H9 (cell line): ENCODE results near the gene PPP1CA. TPM values are rescaled to one million over a fixed set of nuclear protein-coding genes. Genes with fewer than 3 reads are reported as not detected.

Experiments
- DNase-seq: peaks from one replicate; pipeline ENCODE4 v3.0.0-alpha.2; 2017
- H2AFZ ChIP-seq: one replicate; pipeline ENCODE4 v1.6.1; 2013; ENCODE audit warnings: mild to moderate bottlenecking, low read length, control low read depth, moderate library complexity
- H2AK5ac ChIP-seq: 2 replicates; pipeline ENCODE4 v1.6.1; 2013; ENCODE audit warnings: low read length, control low read depth, mixed read lengths; ENCODE audit not compliant: insufficient read length
- H2BK120ac ChIP-seq: one replicate; pipeline ENCODE4 v1.6.1; 2013; ENCODE audit warnings: low read depth, mild to moderate bottlenecking, low read length, control low read depth, inconsistent platforms; ENCODE audit not compliant: poor library complexity, severe bottlenecking
- H2BK12ac ChIP-seq: 2 replicates; pipeline ENCODE4 v1.6.1; 2013; ENCODE audit warnings: low read length, control low read depth, mixed read lengths, low read depth; ENCODE audit not compliant: insufficient read length
- H2BK15ac ChIP-seq: 2 replicates; pipeline ENCODE4 v1.6.1; 2013; ENCODE audit warnings: low read depth, low read length, control low read depth
- H2BK20ac ChIP-seq: one replicate; pipeline ENCODE4 v1.6.1; 2013; ENCODE audit warnings: low read depth, mild to moderate bottlenecking, low read length, control low read depth, inconsistent platforms; ENCODE audit not compliant: poor library complexity, severe bottlenecking
- H2BK5ac ChIP-seq: 2 replicates; pipeline ENCODE4 v1.6.1; 2013; ENCODE audit warnings: low read length, control low read depth, mixed read lengths; ENCODE audit not compliant: insufficient read length
- H3K14ac ChIP-seq: 2 replicates; pipeline ENCODE4 v1.6.1; 2013; ENCODE audit warnings: low read length, control low read depth; ENCODE audit not compliant: insufficient read depth
- H3K18ac ChIP-seq: 2 replicates; pipeline ENCODE4 v1.6.1; 2013; ENCODE audit warnings: low read depth, mild to moderate bottlenecking, mixed read lengths, low read length, control low read depth; ENCODE audit not compliant: insufficient read length
- H3K23ac ChIP-seq: 2 replicates; pipeline ENCODE4 v1.6.1; 2013; ENCODE audit warnings: low read length, control low read depth, mixed read lengths, low read depth; ENCODE audit not compliant: insufficient read length
- H3K23me2 ChIP-seq: 2 replicates; pipeline ENCODE4 v1.6.1; 2013; ENCODE audit warnings: low read depth, mild to moderate bottlenecking, mixed read lengths, low read length, control low read depth; ENCODE audit not compliant: insufficient read length, poor library complexity, severe bottlenecking
- H3K27ac ChIP-seq: 2 replicates; pipeline ENCODE4 v1.5.1; 2013; ENCODE audit warnings: low read length, control low read depth, mixed read lengths, low read depth; ENCODE audit not compliant: insufficient read length
- H3K27me3 ChIP-seq: 2 replicates; pipeline ENCODE4 v1.6.1; 2013; ENCODE audit warnings: low read length, control low read depth, inconsistent platforms; ENCODE audit not compliant: insufficient read depth
- H3K4ac ChIP-seq: 2 replicates; pipeline ENCODE4 v1.6.1; 2013; ENCODE audit warnings: low read depth, mild to moderate bottlenecking, control low read depth, inconsistent platforms, low read length, moderate library complexity
- H3K4me1 ChIP-seq: 2 replicates; pipeline ENCODE4 v1.6.1; 2013; ENCODE audit warnings: low read length, control low read depth, inconsistent platforms; ENCODE audit not compliant: insufficient read depth
- H3K4me2 ChIP-seq: 2 replicates; pipeline ENCODE4 v1.6.1; 2013; ENCODE audit warnings: low read length, control low read depth, mixed read lengths; ENCODE audit not compliant: insufficient read length, insufficient read depth
- H3K56ac ChIP-seq: 2 replicates; pipeline ENCODE4 v1.6.1; 2013; ENCODE audit warnings: low read depth, mild to moderate bottlenecking, mixed read lengths, low read length, control low read depth; ENCODE audit not compliant: insufficient read length
- H3K79me1 ChIP-seq: 2 replicates; pipeline ENCODE4 v1.6.1; 2013; ENCODE audit warnings: low read depth, mild to moderate bottlenecking, moderate library complexity, low read length, control low read depth, inconsistent platforms; ENCODE audit not compliant: insufficient read depth, poor library complexity, severe bottlenecking
- H3K79me2 ChIP-seq: 2 replicates; pipeline ENCODE4 v1.6.1; 2013; ENCODE audit warnings: low read length, control low read depth, inconsistent platforms; ENCODE audit not compliant: insufficient read depth
- H3K9ac ChIP-seq: 2 replicates; pipeline ENCODE4 v1.6.1; 2013; ENCODE audit warnings: low read length, control low read depth, mixed read lengths; ENCODE audit not compliant: insufficient read length; ENCODE audit errors: extremely low read depth
- H3K9me3 ChIP-seq: one replicate; pipeline ENCODE4 v1.6.1; 2013; ENCODE audit warnings: low read depth, low read length, inconsistent platforms; ENCODE audit not compliant: control insufficient read depth
- H3T11ph ChIP-seq: one replicate; pipeline ENCODE4 v1.6.1; 2013; ENCODE audit warnings: mild to moderate bottlenecking, low read length, control low read depth, inconsistent platforms
- H4K20me1 ChIP-seq: one replicate; pipeline ENCODE4 v1.6.1; 2013; ENCODE audit not compliant: control insufficient read depth, insufficient read length, insufficient read depth
- H4K5ac ChIP-seq: 2 replicates; pipeline ENCODE4 v1.6.1; 2013; ENCODE audit warnings: low read depth, mild to moderate bottlenecking, mixed read lengths, low read length, control low read depth; ENCODE audit not compliant: insufficient read length
- H4K8ac ChIP-seq: replicated peaks from 2 replicates; pipeline ENCODE4 v1.6.1; 2013; ENCODE audit warnings: low read length, control low read depth, mixed read lengths, low read depth; ENCODE audit not compliant: insufficient read length
- H4K91ac ChIP-seq: 2 replicates; pipeline ENCODE4 v1.6.1; 2013; ENCODE audit warnings: low read depth, mild to moderate bottlenecking, moderate library complexity, mixed read lengths, low read length, control low read depth; ENCODE audit not compliant: insufficient read length
- H3K27ac Mint-ChIP-seq, 3 experiments: 2 replicates in 2 of 3; 3 replicates in 1 of 3; pipeline ENCODE4 v1.8.0; 2020 to 2021; ENCODE audit warnings: mixed read lengths in 3 of 3, mild to moderate bottlenecking in 1 of 3, moderate library complexity in 1 of 3
- H3K27me3 Mint-ChIP-seq: 2 replicates; pipeline ENCODE4 v1.8.0; 2021; ENCODE audit warnings: low read depth, mild to moderate bottlenecking, moderate library complexity, mixed read lengths
- H3K36me3 Mint-ChIP-seq, 3 experiments: 2 replicates in 2 of 3; 3 replicates in 1 of 3; pipeline ENCODE4 v1.8.0; 2020 to 2021; ENCODE audit warnings: low read depth in 3 of 3, mixed read lengths in 3 of 3; ENCODE audit not compliant: insufficient read depth in 1 of 3
- H3K4me1 Mint-ChIP-seq, 2 experiments: 2 replicates each; pipeline ENCODE4 v1.8.0; 2020; ENCODE audit warnings: mixed read lengths in 2 of 2
- H3K4me3 Mint-ChIP-seq, 2 experiments: 2 replicates in 1 of 2; 3 replicates in 1 of 2; pipeline ENCODE4 v1.8.0; 2020 to 2021; ENCODE audit warnings: mild to moderate bottlenecking in 2 of 2, mixed read lengths in 2 of 2, moderate library complexity in 1 of 2
- H3K9me3 Mint-ChIP-seq, 2 experiments: 2 replicates in 1 of 2; 3 replicates in 1 of 2; pipeline ENCODE4 v1.8.0; 2020; ENCODE audit warnings: mild to moderate bottlenecking in 2 of 2, mixed read lengths in 2 of 2, moderate library complexity in 1 of 2
- WGBS: extraction: QIAGEN DNeasy Blood & Tissue Kit; methylation state at CpG from one replicate; pipeline ENCODE4 v1.1.7; 2013; ENCODE audit warnings: missing lambda C conversion rate, low lambda C conversion rate, mixed read lengths; ENCODE audit not compliant: insufficient read length; ENCODE audit errors: extremely low coverage; 5-methylcytosine and 5-hydroxymethylcytosine counted together
- total RNA-seq: library from RNA; stranded (reverse); gene quantifications from 2 replicates; pipeline ENCODE4 v1.2.1, GENCODE V29; 2021
- TF ChIP-seq, protein P1 (sequence below): fragments of 200-600 bp; sonication (generic); conservative IDR thresholded peaks from 3 replicates; pipeline ENCODE4 v1.8.0; 2021; ENCODE audit warnings: antibody characterized with exemption, mild to moderate bottlenecking

PPP1CA gene
- total RNA-seq, 1 experiment from 2014 or later: 205 TPM

- Mint-ChIP-seq H3K27ac (no peak overlapping the region), H3K9me3 (no peaks in the 10 kb centered on the region; a peak in 1 of 5 replicates), H3K36me3 (peaks cover 0 to 1% (median 0%) of the 10 kb centered on the region in 3 experiments; a peak in 1 of 7 replicates), H3K4me3 (peak overlapping the region; percentile 55 to 82; a peak in 2 of 5 replicates), H3K27me3 (peaks cover 20% of the 10 kb centered on the region), H3K4me1 (peaks cover 23 to 26% of the 10 kb centered on the region in 2 experiments)
- H4K5ac ChIP-seq: no peak overlapping the region
- H2AFZ ChIP-seq: no peak overlapping the region
- no peak overlapping the region for H3K4ac ChIP-seq
- no peaks in the 10 kb centered on the region for H3K9me3 ChIP-seq
- H3T11ph ChIP-seq: no peak overlapping the region
- no peaks in the 10 kb centered on the region for H3K23me2 ChIP-seq
- H2BK120ac ChIP-seq: no peak overlapping the region
- H4K8ac ChIP-seq: no peak overlapping the region
- H3K27me3 ChIP-seq: no peaks in the 10 kb centered on the region
- no peak overlapping the region for H3K23ac ChIP-seq
- H2BK20ac ChIP-seq: no peak overlapping the region
- H3K14ac ChIP-seq: no peak overlapping the region
- no peak overlapping the region for H3K27ac ChIP-seq
- no peak overlapping the region for H3K18ac ChIP-seq
- no peaks in the 10 kb centered on the region for H3K79me2 ChIP-seq
- no peak overlapping the region for H3K56ac ChIP-seq
- H3K4me2 ChIP-seq: no peak overlapping the region
- no peak overlapping the region for H3K9ac ChIP-seq
- no peak overlapping the region for H2BK15ac ChIP-seq
- H2AK5ac ChIP-seq: no peak overlapping the region
- no CpG with 5 or more reads among the region's 21 CpGs for WGBS
- H3K4me1 ChIP-seq: no peaks in the 10 kb centered on the region
- TF ChIP-seq, protein P1, sequence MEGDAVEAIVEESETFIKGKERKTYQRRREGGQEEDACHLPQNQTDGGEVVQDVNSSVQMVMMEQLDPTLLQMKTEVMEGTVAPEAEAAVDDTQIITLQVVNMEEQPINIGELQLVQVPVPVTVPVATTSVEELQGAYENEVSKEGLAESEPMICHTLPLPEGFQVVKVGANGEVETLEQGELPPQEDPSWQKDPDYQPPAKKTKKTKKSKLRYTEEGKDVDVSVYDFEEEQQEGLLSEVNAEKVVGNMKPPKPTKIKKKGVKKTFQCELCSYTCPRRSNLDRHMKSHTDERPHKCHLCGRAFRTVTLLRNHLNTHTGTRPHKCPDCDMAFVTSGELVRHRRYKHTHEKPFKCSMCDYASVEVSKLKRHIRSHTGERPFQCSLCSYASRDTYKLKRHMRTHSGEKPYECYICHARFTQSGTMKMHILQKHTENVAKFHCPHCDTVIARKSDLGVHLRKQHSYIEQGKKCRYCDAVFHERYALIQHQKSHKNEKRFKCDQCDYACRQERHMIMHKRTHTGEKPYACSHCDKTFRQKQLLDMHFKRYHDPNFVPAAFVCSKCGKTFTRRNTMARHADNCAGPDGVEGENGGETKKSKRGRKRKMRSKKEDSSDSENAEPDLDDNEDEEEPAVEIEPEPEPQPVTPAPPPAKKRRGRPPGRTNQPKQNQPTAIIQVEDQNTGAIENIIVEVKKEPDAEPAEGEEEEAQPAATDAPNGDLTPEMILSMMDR: no peak
- H3K79me1 ChIP-seq: no peaks in the 10 kb centered on the region
- DNase-seq: no peak
- H2BK12ac ChIP-seq: no peak overlapping the region
- H4K20me1 ChIP-seq: no peaks in the 10 kb centered on the region
- no peak overlapping the region for H2BK5ac ChIP-seq
- no peak overlapping the region for H4K91ac ChIP-seq
Measured at GRCh38 chr11:67419325-67420049, 17.8 kb upstream of the PPP1CA start.
